H1 (cell line): ENCODE data around the gene AMPD3. TPM values are rescaled to one million over a fixed set of nuclear protein-coding genes. Genes with fewer than 3 reads are reported as not detected.

Experiments used
- CTCF ChIA-PET: fragments of 300-600 bp; sonication (Branson Sonifier 250); formaldehyde crosslinking; loops from one replicate; lab custom pipeline; 2021; ENCODE audit not compliant: partially characterized antibody; lab: Charles Lee
- POLR2A ChIA-PET: fragments of 300-600 bp; sonication (Branson Sonifier 250); formaldehyde crosslinking; loops from one replicate; lab custom pipeline; 2021; ENCODE audit warnings: inconsistent platforms; ENCODE audit not compliant: partially characterized antibody; lab: Charles Lee
- DNase-seq, 2 experiments: peaks; one replicate each; pipeline versions ENCODE4 v3.0.0 to v3.0.0-alpha.2; 2010 to 2022; ENCODE audit warnings: low spot score in 2 of 2, low read depth in 1 of 2, mixed read lengths in 1 of 2
- FAIRE-seq: peaks from 2 replicates; lab custom pipeline; 2011; peaks lifted over from hg19 to GRCh38; lab: Jason Lieb, UNC
- H2AFZ ChIP-seq: 2 replicates; pipeline ENCODE4 v1.8.1; 2012; ENCODE audit warnings: low read length, inconsistent platforms
- H2AK5ac ChIP-seq: 2 replicates; pipeline ENCODE4 v1.6.1; 2013; ENCODE audit warnings: low read depth, low read length
- H2BK120ac ChIP-seq: replicated peaks from 2 replicates; pipeline ENCODE3; 2013; ENCODE audit warnings: low read depth, low read length, inconsistent platforms
- H2BK12ac ChIP-seq: 2 replicates; pipeline ENCODE4 v1.6.1; 2013; ENCODE audit warnings: low read depth, low read length
- H2BK15ac ChIP-seq: 2 replicates; pipeline ENCODE4 v1.6.1; 2013; ENCODE audit warnings: low read length
- H2BK20ac ChIP-seq: 2 replicates; pipeline ENCODE4 v1.6.1; 2013; ENCODE audit warnings: low read length
- H2BK5ac ChIP-seq: 2 replicates; pipeline ENCODE4 v1.6.1; 2013; ENCODE audit warnings: low read depth, low read length
- H3K14ac ChIP-seq: 2 replicates; pipeline ENCODE4 v1.6.1; 2013; ENCODE audit warnings: inconsistent platforms; ENCODE audit not compliant: insufficient read length
- H3K18ac ChIP-seq: 2 replicates; pipeline ENCODE4 v1.6.1; 2013; ENCODE audit warnings: low read length; ENCODE audit errors: extremely low read depth
- H3K23ac ChIP-seq: 2 replicates; pipeline ENCODE4 v1.6.1; 2013; ENCODE audit warnings: inconsistent platforms; ENCODE audit not compliant: insufficient read length
- H3K23me2 ChIP-seq: 2 replicates; pipeline ENCODE4 v1.6.1; 2013; ENCODE audit warnings: low read depth, low read length
- H3K27ac ChIP-seq: 2 replicates; pipeline ENCODE4 v1.6.1; 2011; ENCODE audit warnings: low read depth, low read length, inconsistent platforms
- H3K27me3 ChIP-seq, 4 experiments: replicated peaks in 1 of 4; 1 replicate in 1 of 4; 2 replicates in 3 of 4; pipeline versions ENCODE4 v1.6.1 to v1.8.1; 2011 to 2013; ENCODE audit warnings: low read length in 3 of 4, mild to moderate bottlenecking in 3 of 4, inconsistent platforms in 2 of 4, mixed read lengths in 2 of 4, moderate library complexity in 1 of 4; ENCODE audit not compliant: control insufficient read depth in 3 of 4, insufficient read depth in 3 of 4; ENCODE audit errors: extremely low read depth in 1 of 4
- H3K36me3 ChIP-seq, 4 experiments: 2 replicates each; pipeline versions ENCODE4 v1.6.1 to v1.8.1; 2011 to 2013; ENCODE audit warnings: mild to moderate bottlenecking in 4 of 4, low read length in 3 of 4, moderate library complexity in 2 of 4, control low read depth in 1 of 4, inconsistent platforms in 1 of 4; ENCODE audit not compliant: insufficient read depth in 4 of 4, control insufficient read depth in 2 of 4
- H3K4ac ChIP-seq: replicated peaks from 2 replicates; pipeline ENCODE3; 2013; ENCODE audit warnings: low read length, low read depth, mixed read lengths, inconsistent platforms; ENCODE audit not compliant: insufficient read length
- H3K4me1 ChIP-seq, 4 experiments: replicated peaks in 1 of 4; 1 replicate in 1 of 4; 2 replicates in 3 of 4; pipeline versions ENCODE4 v1.6.1 to v1.8.1; 2011 to 2013; ENCODE audit warnings: low read length in 3 of 4, inconsistent platforms in 2 of 4, mixed read lengths in 1 of 4; ENCODE audit not compliant: insufficient read depth in 4 of 4, control insufficient read depth in 3 of 4
- H3K4me2 ChIP-seq, 2 experiments: 2 replicates each; pipeline versions ENCODE4 v1.6.1 to v1.8.1; 2011 to 2013; ENCODE audit warnings: low read depth in 2 of 2, low read length in 2 of 2, control low read depth in 1 of 2, inconsistent platforms in 1 of 2, mild to moderate bottlenecking in 1 of 2; ENCODE audit not compliant: insufficient read depth in 1 of 2
- H3K4me3 ChIP-seq, 4 experiments: fragments of 200-600, 300-600 bp in 1 of 4; sonication (generic), shearing (Covaris generic), sonication (Bioruptor Twin) in 1 of 4; 2 replicates each; pipeline versions ENCODE4 v1.5.1 to v1.8.1; 2011 to 2016; ENCODE audit warnings: low read length in 4 of 4, low read depth in 3 of 4, control low read depth in 2 of 4, inconsistent platforms in 2 of 4, mild to moderate bottlenecking in 2 of 4, mixed read lengths in 1 of 4, moderate library complexity in 1 of 4; ENCODE audit not compliant: insufficient read depth in 2 of 4; ENCODE audit errors: extremely low read depth in 1 of 4
- H3K56ac ChIP-seq: replicated peaks from 2 replicates; pipeline ENCODE3; 2013; ENCODE audit warnings: low read depth, mild to moderate bottlenecking, mixed read lengths, low read length, inconsistent platforms; ENCODE audit not compliant: insufficient read length
- H3K79me1 ChIP-seq: 2 replicates; pipeline ENCODE4 v1.6.1; 2013; ENCODE audit warnings: low read depth, low read length, control low read depth
- H3K79me2 ChIP-seq, 2 experiments: 2 replicates each; pipeline versions ENCODE4 v1.6.1 to v1.8.1; 2012 to 2013; ENCODE audit warnings: low read length in 2 of 2, mild to moderate bottlenecking in 2 of 2, inconsistent platforms in 1 of 2; ENCODE audit not compliant: insufficient read depth in 2 of 2, control insufficient read depth in 1 of 2
- H3K9ac ChIP-seq, 4 experiments: replicated peaks in 1 of 4; 1 replicate in 1 of 4; 2 replicates in 3 of 4; pipeline versions ENCODE4 v1.6.1 to v1.8.1; 2011 to 2013; ENCODE audit warnings: low read depth in 3 of 4, low read length in 3 of 4, control low read depth in 2 of 4, mild to moderate bottlenecking in 2 of 4, moderate library complexity in 2 of 4, inconsistent platforms in 1 of 4; ENCODE audit errors: extremely low read depth in 1 of 4
- H3K9me3 ChIP-seq, 2 experiments: 2 replicates each; pipeline versions ENCODE4 v1.6.1 to v1.8.1; 2012 to 2013; ENCODE audit warnings: mild to moderate bottlenecking in 2 of 2, moderate library complexity in 2 of 2, control low read depth in 1 of 2, inconsistent platforms in 1 of 2, low read depth in 1 of 2, low read length in 1 of 2, mixed read lengths in 1 of 2; ENCODE audit not compliant: insufficient read depth in 2 of 2
- H4K20me1 ChIP-seq, 2 experiments: replicated peaks in 1 of 2; 2 replicates each; pipeline versions ENCODE3 to v1.8.1; 2011 to 2013; ENCODE audit warnings: inconsistent platforms in 2 of 2, low read length in 2 of 2, mild to moderate bottlenecking in 1 of 2; ENCODE audit not compliant: insufficient read depth in 2 of 2, control insufficient read depth in 1 of 2
- H4K5ac ChIP-seq: 2 replicates; pipeline ENCODE4 v1.6.1; 2013; ENCODE audit warnings: low read length, low read depth, mixed read lengths, inconsistent platforms; ENCODE audit not compliant: insufficient read length
- H4K8ac ChIP-seq: 2 replicates; pipeline ENCODE4 v1.8.0; 2013; ENCODE audit warnings: mild to moderate bottlenecking, moderate library complexity, low read length, inconsistent platforms; ENCODE audit not compliant: insufficient read depth; ENCODE audit errors: extremely low read depth
- H4K91ac ChIP-seq: replicated peaks from 2 replicates; pipeline ENCODE3; 2013; ENCODE audit warnings: low read length, mixed read lengths, inconsistent platforms; ENCODE audit not compliant: insufficient read length
- CBX5 ChIP-seq: fragments of 300-800, 300-1000 bp; sonication (generic); IDR thresholded peaks from 2 replicates; pipeline ENCODE4 v1.7.1; 2016; ENCODE audit warnings: antibody characterized with exemption, low read length, low read depth
- CHD1 ChIP-seq: IDR thresholded peaks from 2 replicates; pipeline ENCODE4 v1.6.1; 2012; ENCODE audit warnings: low read depth, low read length, improper control_type of control experiment
- CHD2 ChIP-seq: IDR thresholded peaks from 2 replicates; pipeline ENCODE4 v1.6.1; 2012; ENCODE audit warnings: low read length, improper control_type of control experiment
- MAFK ChIP-seq: IDR thresholded peaks from 2 replicates; pipeline ENCODE4 v1.6.1; 2012; ENCODE audit warnings: low read depth, mild to moderate bottlenecking, improper control_type of control experiment, low read length
- POU5F1 ChIP-seq: IDR thresholded peaks from 2 replicates; pipeline ENCODE4 v1.6.1; 2011; ENCODE audit warnings: low read depth, mild to moderate bottlenecking, low read length, moderate library complexity
- RFX5 ChIP-seq: IDR thresholded peaks from 2 replicates; pipeline ENCODE4 v1.6.1; 2011; ENCODE audit warnings: low read depth, low read length, improper control_type of control experiment, borderline replicate concordance
- SAP30 ChIP-seq: fragments of 300-600 bp; sonication (generic); IDR thresholded peaks from 2 replicates; pipeline ENCODE4 v1.7.1; 2012; ENCODE audit warnings: low read length, moderate library complexity, mild to moderate bottlenecking, inconsistent platforms; ENCODE audit not compliant: insufficient read depth, insufficient replicate concordance
- SIN3A ChIP-seq, 2 experiments: IDR thresholded peaks in 1 of 2; conservative IDR thresholded peaks in 1 of 2; 2 replicates each; pipeline ENCODE4 v1.6.1; 2011 to 2012; ENCODE audit warnings: low read length in 2 of 2, improper control_type of control experiment in 1 of 2, low read depth in 1 of 2, mild to moderate bottlenecking in 1 of 2
- TAF1 ChIP-seq: IDR thresholded peaks from 2 replicates; pipeline ENCODE4 v1.6.1; 2011; ENCODE audit warnings: mild to moderate bottlenecking, low read depth, low read length
- TCF12 ChIP-seq: IDR thresholded peaks from 2 replicates; pipeline ENCODE4 v1.6.1; 2011; ENCODE audit warnings: low read depth, mild to moderate bottlenecking, low read length
- WGBS, 2 experiments: shearing (Covaris generic) in 1 of 2; methylation state at CpG; one replicate each; pipeline versions ENCODE4 v1.1.6 to v1.1.7; 2013 to 2015; ENCODE audit warnings: low lambda C conversion rate in 2 of 2, mixed read lengths in 2 of 2, inconsistent platforms in 1 of 2, low coverage in 1 of 2, missing lambda C conversion rate in 1 of 2; ENCODE audit not compliant: insufficient replicate concordance in 2 of 2, insufficient coverage in 1 of 2, insufficient read length in 1 of 2; ENCODE audit errors: extremely low coverage in 1 of 2, missing lambda C conversion rate in 1 of 2; 5-methylcytosine and 5-hydroxymethylcytosine counted together
- polyA plus RNA-seq, 7 experiments: library from polyadenylated mRNA; depleted of rRNA in 3 of 7; stranded (reverse) in 5 of 7; unstranded in 2 of 7; fragments of >200 nt in 5 of 7; fragments of 200-250 nt in 2 of 7; gene quantifications; 1 replicate in 5 of 7; 2 replicates in 1 of 7; 4 replicates in 1 of 7; pipeline versions ENCODE4 v1.2.1 to v1.2.3, GENCODE V29; 2011 to 2013; ENCODE audit warnings: missing spikeins in 2 of 7, mixed read lengths in 2 of 7
- total RNA-seq: library from RNA; stranded (reverse); fragmentation: NEBNext Ultra II Directional; extraction: Animal tissue kit (Norgen Biotek cat#: 25700); gene quantifications from 2 replicates; pipeline ENCODE4 v1.2.1, GENCODE V29; 2021
- TF ChIP-seq, protein P1 (sequence below): IDR thresholded peaks from 2 replicates; pipeline ENCODE4 v1.6.1; 2012; ENCODE audit warnings: low read length, inconsistent platforms
- TF ChIP-seq, protein P2 (sequence below): IDR thresholded peaks from 2 replicates; pipeline ENCODE4 v1.6.1; 2011; ENCODE audit warnings: low read length, improper control_type of control experiment

Gene AMPD3
- total and polyA plus RNA-seq, 2 of the 8 experiments (the other 6 are each of a cell fraction or from before 2014, with no cell fraction given): 4.0 to 6.3 TPM

DNA sequence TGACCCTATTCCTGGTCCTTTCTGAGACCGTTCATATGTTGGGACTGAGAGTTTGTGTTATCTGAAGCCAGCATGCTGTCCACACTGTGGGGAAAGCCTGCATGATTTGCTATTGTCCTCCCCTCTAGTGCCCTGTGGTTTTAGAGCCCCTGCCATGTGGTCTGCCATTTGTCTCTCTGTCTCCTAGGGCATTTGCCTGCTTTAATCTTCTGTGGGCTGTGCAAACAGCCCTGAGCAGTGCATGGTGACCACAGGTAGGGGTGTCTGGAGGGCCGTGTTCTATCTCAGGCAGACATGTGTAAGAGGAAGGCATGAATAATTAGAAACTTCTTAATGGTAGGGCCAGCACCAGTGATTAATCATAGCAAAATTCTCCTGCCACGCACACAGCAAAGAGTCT lies 23.0 kb downstream of the AMPD3 start:
- H3K23me2 ChIP-seq: no peaks in the 10 kb centered on the region
- no peak overlapping the region for H4K91ac ChIP-seq
- ChIA-PET CTCF (no interaction called here), POLR2A (no interaction called here)
- no peak overlapping the region for H3K4me3 ChIP-seq
- H4K20me1 ChIP-seq: peaks cover 0 to 2% of the 10 kb centered on the region in 2 experiments
- DNase-seq: no peak
- H3K9me3 ChIP-seq: no peaks in the 10 kb centered on the region
- no peak overlapping the region for H2BK5ac ChIP-seq
- FAIRE-seq: no peak
- H2BK120ac ChIP-seq: no peak overlapping the region
- H3K27me3 ChIP-seq: no peaks in the 10 kb centered on the region
- no peak overlapping the region for H2BK15ac ChIP-seq
- H2BK20ac ChIP-seq: 0 out of 2 replicates have a peak overlapping the region, but pooled peaks have one; percentile 3
- no peak overlapping the region for H4K5ac ChIP-seq
- H3K14ac ChIP-seq: no peak overlapping the region
- H3K79me1 ChIP-seq: no peaks in the 10 kb centered on the region; the same call in 1 of the 2 replicates
- no peak overlapping the region for H3K9ac ChIP-seq
- H4K8ac ChIP-seq: no peak overlapping the region; the same call in 1 of the 2 replicates
- no peak overlapping the region for H3K4ac ChIP-seq
- no peaks in the 10 kb centered on the region for H3K79me2 ChIP-seq
- H3K27ac ChIP-seq: no peak overlapping the region
- no peak overlapping the region for H3K56ac ChIP-seq
- H2AFZ ChIP-seq: no peak overlapping the region
- no peak overlapping the region for H3K4me2 ChIP-seq
- no peak overlapping the region for H3K23ac ChIP-seq
- WGBS, 2 experiments: 86% methylated on average over 3 of the region's 3 CpGs; no CpG with 5 or more reads in 1 of the 2 experiments
- no peak overlapping the region for H2BK12ac ChIP-seq
- no peaks in the 10 kb centered on the region for H3K36me3 ChIP-seq
- no peaks in the 10 kb centered on the region for H3K4me1 ChIP-seq
- H2AK5ac ChIP-seq: no peak overlapping the region
- H3K18ac ChIP-seq: no peak overlapping the region
- TF ChIP-seq TAF1: no peak
- TF ChIP-seq TCF12: no peak
- no peak for TF ChIP-seq RFX5
- no peak for TF ChIP-seq CBX5
- TF ChIP-seq CHD2: no peak
- TF ChIP-seq, protein P1, sequence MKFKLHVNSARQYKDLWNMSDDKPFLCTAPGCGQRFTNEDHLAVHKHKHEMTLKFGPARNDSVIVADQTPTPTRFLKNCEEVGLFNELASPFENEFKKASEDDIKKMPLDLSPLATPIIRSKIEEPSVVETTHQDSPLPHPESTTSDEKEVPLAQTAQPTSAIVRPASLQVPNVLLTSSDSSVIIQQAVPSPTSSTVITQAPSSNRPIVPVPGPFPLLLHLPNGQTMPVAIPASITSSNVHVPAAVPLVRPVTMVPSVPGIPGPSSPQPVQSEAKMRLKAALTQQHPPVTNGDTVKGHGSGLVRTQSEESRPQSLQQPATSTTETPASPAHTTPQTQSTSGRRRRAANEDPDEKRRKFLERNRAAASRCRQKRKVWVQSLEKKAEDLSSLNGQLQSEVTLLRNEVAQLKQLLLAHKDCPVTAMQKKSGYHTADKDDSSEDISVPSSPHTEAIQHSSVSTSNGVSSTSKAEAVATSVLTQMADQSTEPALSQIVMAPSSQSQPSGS: no peak
- no peak for TF ChIP-seq MAFK
- TF ChIP-seq POU5F1: no peak
- TF ChIP-seq, protein P2, sequence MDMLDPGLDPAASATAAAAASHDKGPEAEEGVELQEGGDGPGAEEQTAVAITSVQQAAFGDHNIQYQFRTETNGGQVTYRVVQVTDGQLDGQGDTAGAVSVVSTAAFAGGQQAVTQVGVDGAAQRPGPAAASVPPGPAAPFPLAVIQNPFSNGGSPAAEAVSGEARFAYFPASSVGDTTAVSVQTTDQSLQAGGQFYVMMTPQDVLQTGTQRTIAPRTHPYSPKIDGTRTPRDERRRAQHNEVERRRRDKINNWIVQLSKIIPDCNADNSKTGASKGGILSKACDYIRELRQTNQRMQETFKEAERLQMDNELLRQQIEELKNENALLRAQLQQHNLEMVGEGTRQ: no peak
- no peak for TF ChIP-seq CHD1
- TF ChIP-seq SAP30: no peak
- no peak for TF ChIP-seq SIN3A (conservative IDR thresholded peaks at IDR 0.05 in 1 of 2, IDR thresholded peaks at IDR 0.05 in 1 of 2; ENCODE audit: low read depth in 1 of 2, low read length in 2 of 2)
